Endothelial cell of umbilical vein (primary cell): ENCODE data around the gene FSIP1. TPM values are rescaled to one million over a fixed set of nuclear protein-coding genes. Genes with fewer than 3 reads are reported as not detected.
A peak's percentile ranks its signal among the peaks of the same experiment; 100 is the strongest.

Experiments
- Bru-seq: library from RNA; stranded (reverse); fragments of 400-500 nt; gene quantifications from one replicate; lab custom pipeline; 2021; lab: Mats Ljungman, UMichigan
- BruChase-seq, 2 experiments: library from RNA; stranded (reverse); fragments of 400-500 nt; gene quantifications; one replicate each; lab custom pipeline; 2021; lab: Mats Ljungman, UMichigan
- BruUV-seq: library from RNA; stranded (reverse); fragments of 400-500 nt; replicated peaks from 2 replicates; lab custom pipeline; 2021; lab: Mats Ljungman, UMichigan
- CTCF ChIA-PET: fragments of 300-600, 350-600 bp; sonication (Branson Sonifier 250); formaldehyde crosslinking; loops from one replicate; lab custom pipeline; 2021; ENCODE audit warnings: antibody characterized with exemption, inconsistent platforms; lab: Charles Lee
- POLR2A ChIA-PET: fragments of 300-600, 350-600 bp; sonication (Branson Sonifier 250); formaldehyde crosslinking; loops from one replicate; lab custom pipeline; 2021; ENCODE audit warnings: antibody characterized with exemption, inconsistent platforms; lab: Charles Lee
- DNase-seq: peaks from one replicate; pipeline ENCODE4 v3.0.0-alpha.2; 2011; ENCODE audit warnings: low read depth, low spot score
- FAIRE-seq: peaks from 2 replicates; lab custom pipeline; 2011; peaks lifted over from hg19 to GRCh38; lab: Jason Lieb, UNC
- H2AFZ ChIP-seq: 2 replicates; pipeline ENCODE4 v1.6.0; 2012; ENCODE audit warnings: low read depth, low read length, control low read depth, inconsistent platforms
- H3K27ac ChIP-seq: 2 replicates; pipeline ENCODE4 v1.5.1; 2011; ENCODE audit warnings: low read depth, mild to moderate bottlenecking, control low read depth, low read length, moderate library complexity; ENCODE audit not compliant: insufficient read depth
- H3K27me3 ChIP-seq, 2 experiments: 2 replicates each; pipeline versions ENCODE4 v1.6.0 to v1.6.1; 2011; ENCODE audit warnings: low read length in 2 of 2, mixed read lengths in 1 of 2; ENCODE audit not compliant: control insufficient read depth in 2 of 2, insufficient read depth in 2 of 2
- H3K36me3 ChIP-seq, 2 experiments: 2 replicates in 1 of 2; 3 replicates in 1 of 2; pipeline ENCODE4 v1.5.1; 2011; ENCODE audit warnings: low read length in 2 of 2, mild to moderate bottlenecking in 1 of 2, moderate library complexity in 1 of 2; ENCODE audit not compliant: control insufficient read depth in 2 of 2, insufficient read depth in 2 of 2; ENCODE audit errors: extremely low read depth in 1 of 2
- H3K4me1 ChIP-seq: 3 replicates; pipeline ENCODE4 v1.5.1; 2011; ENCODE audit warnings: mild to moderate bottlenecking, low read length; ENCODE audit not compliant: control insufficient read depth, insufficient read depth; ENCODE audit errors: extremely low read depth
- H3K4me2 ChIP-seq: 2 replicates; pipeline ENCODE4 v1.6.1; 2011; ENCODE audit warnings: low read length, control low read depth, mixed read lengths; ENCODE audit not compliant: insufficient read depth
- H3K4me3 ChIP-seq, 3 experiments: fragments of 200-600 bp in 1 of 3; sonication (generic), shearing (Covaris generic) in 1 of 3; replicated peaks in 1 of 3; 2 replicates each; pipeline ENCODE4 v1.5.1; 2011 to 2016; ENCODE audit warnings: control low read depth in 3 of 3, low read length in 3 of 3, mild to moderate bottlenecking in 2 of 3, inconsistent platforms in 1 of 3, low read depth in 1 of 3, moderate library complexity in 1 of 3; ENCODE audit not compliant: insufficient read depth in 1 of 3
- H3K79me2 ChIP-seq: 2 replicates; pipeline ENCODE4 v1.6.0; 2012; ENCODE audit warnings: low read length, inconsistent platforms; ENCODE audit not compliant: control insufficient read depth, insufficient read depth
- H3K9ac ChIP-seq: replicated peaks from 2 replicates; pipeline ENCODE3; 2011; ENCODE audit warnings: low read length, control low read depth; ENCODE audit not compliant: insufficient read depth; ENCODE audit errors: extremely low read depth
- H3K9me1 ChIP-seq: replicated peaks from 3 replicates; pipeline ENCODE4 v1.6.0; 2011; ENCODE audit warnings: mild to moderate bottlenecking, low read length; ENCODE audit not compliant: control insufficient read depth, insufficient read depth; ENCODE audit errors: extremely low read depth
- H3K9me3 ChIP-seq: replicated peaks from 2 replicates; pipeline ENCODE4 v1.5.1; 2012; ENCODE audit warnings: low read length, inconsistent platforms; ENCODE audit not compliant: control insufficient read depth, insufficient read depth
- H4K20me1 ChIP-seq: replicated peaks from 2 replicates; pipeline ENCODE3; 2011; ENCODE audit warnings: mild to moderate bottlenecking, low read length; ENCODE audit not compliant: control insufficient read depth, insufficient read depth; ENCODE audit errors: extremely low read depth
- CTCF ChIP-seq, 2 donors: IDR thresholded peaks; 1 replicate in 1 of 2; 2 replicates in 1 of 2; pipeline ENCODE4 v1.5.1; 2011; ENCODE audit warnings: low read length in 2 of 2, mild to moderate bottlenecking in 2 of 2, moderate library complexity in 2 of 2, control low read depth in 1 of 2, inconsistent platforms in 1 of 2, low read depth in 1 of 2; ENCODE audit not compliant: insufficient read depth in 1 of 2; ENCODE audit errors: extremely low read depth in 1 of 2
- MYC ChIP-seq: IDR thresholded peaks from one replicate; pipeline ENCODE4 v1.6.1; 2011; ENCODE audit warnings: mild to moderate bottlenecking, low read depth, low read length
- POLR2A ChIP-seq: IDR thresholded peaks from 2 replicates; pipeline ENCODE4 v1.6.1; 2012; ENCODE audit warnings: low read depth, mild to moderate bottlenecking, control low read depth, low read length
- POLR2AphosphoS5 ChIP-seq: IDR thresholded peaks from 2 replicates; pipeline ENCODE4 v1.6.1; 2012; ENCODE audit warnings: low read depth, mild to moderate bottlenecking, control low read depth, low read length, moderate library complexity; ENCODE audit not compliant: insufficient read depth
- dilution Hi-C: fragments of 300-500 bp; cut with MboI; formaldehyde crosslinking; loops from one replicate; pipeline ENCODE4 v1.15.0; 2019; ENCODE audit warnings: low sequenced_read_pairs; ENCODE audit not compliant: extremely low pct_ligation_motif_present
- intact Hi-C: fragments of 100-400 bp; cut with micrococcal nuclease; formaldehyde crosslinking; loops from one replicate; pipeline ENCODE4 v1.10.0; 2022
- long read RNA-seq: library from polyadenylated mRNA; stranded (forward); transcript quantifications from one replicate; pipeline ENCODE4 v2.0.0, GENCODE V29; 2021
- polyA minus RNA-seq, 3 experiments: library from RNA; depleted of rRNA, polyadenylated mRNA; stranded (reverse); fragments of >200 nt; gene quantifications; 1 replicate in 1 of 3; 2 replicates in 2 of 3; pipeline ENCODE4 v1.2.3, GENCODE V29; 2011
- polyA plus RNA-seq, 4 experiments: library from polyadenylated mRNA; depleted of rRNA in 3 of 4; stranded (reverse) in 3 of 4; unstranded in 1 of 4; fragments of >200 nt; gene quantifications; 2 replicates each; pipeline versions ENCODE4 v1.2.1 to v1.2.3, GENCODE V29; 2011 to 2012; ENCODE audit warnings: missing spikeins in 1 of 4
- total RNA-seq: library from RNA; stranded (reverse); gene quantifications from 2 replicates; pipeline ENCODE4 v1.2.3, GENCODE V29; 2021

FSIP1 gene
- 1.1 and 1.2 TPM in 2 replicates for total RNA-seq
- polyA plus RNA-seq, result 0.11 and 0.23 TPM in 2 replicates
- 0.20 and 0.32 TPM in 2 replicates for polyA plus RNA-seq (2011; cell fraction: cytosol; rRNA removed)
- 0.45 and 0.51 TPM in 2 replicates for polyA plus RNA-seq (2011; cell fraction: nucleus; rRNA removed)
- 1.4 and 7.0 TPM in 2 replicates for polyA plus RNA-seq (2012)
- polyA minus RNA-seq, result 0.17 and 0.42 TPM in 2 replicates
- not detected for polyA minus RNA-seq (2011; cell fraction: cytosol; rRNA and poly(A)+ RNA removed)
- polyA minus RNA-seq (2011; cell fraction: nucleus; rRNA and poly(A)+ RNA removed), result 1.0 and 1.6 TPM in 2 replicates
- Bru-seq, nascent RNA, result percentile 42 among the genes with signal in this experiment
- percentile 34 among the genes with signal in this experiment for BruChase-seq, experiment 1, labeled RNA remaining after a 6-hour chase
- BruChase-seq, experiment 2, labeled RNA remaining after a 2-hour chase, result percentile 35 among the genes with signal in this experiment
- long read RNA-seq, partial matches to known transcripts, result 0 of 299 reads
- long read RNA-seq, other reads (novel, unspliced or antisense), result 298 of 299 reads

GRCh38 chr15:39782441-39783138 lies at the start of gene FSIP1:
FSIP1 (minus strand) TSS chr15:39782841; CDS start chr15:39776524, 6,317 bp downstream.
- no TSS peak for BruUV-seq
- Histone ChIP-seq H2AFZ (peak within 1 kb of the TSS; percentile 91), H3K4me3 (peak within 1 kb of the TSS; percentile 87 to 98 (median 93)), H3K4me2 (peak within 1 kb of the TSS; percentile 89), H3K9me1 (no peaks in the 10 kb centered on the region), H3K36me3 (no peaks in the 10 kb centered on the region), H3K4me1 (peaks cover 26% of the 10 kb centered on the region), H3K27ac (peak within 1 kb of the TSS; percentile 67), H3K9me3 (no peaks in the 10 kb centered on the region), H3K27me3 (no peaks in the 10 kb centered on the region), H4K20me1 (no peaks in the 10 kb centered on the region), H3K79me2 (peaks cover 5% of the 10 kb centered on the region), H3K9ac (peak within 1 kb of the TSS; percentile 90)
- POLR2A ChIA-PET, result no interaction called here
- DNase-seq, result peak; percentile 97
- TF ChIP-seq MYC (no peak), POLR2A (peak; percentile 90), POLR2AphosphoS5 (peak; percentile 94), CTCF (IDR thresholded peaks at IDR 0.05; ENCODE audit: extremely low read depth in 1 of 2, insufficient read depth in 1 of 2, low read depth in 1 of 2, low read length in 2 of 2) (no peak)
- intact Hi-C loops (loop anchor here (1.0 to 2.0 kb wide), 2 partner anchors 96 to 152 kb away; partner anchors contain the start of gene EIF2AK4), dilution Hi-C loops (no loop called here)
- peak; percentile 93 for FAIRE-seq
- CTCF ChIA-PET, result interaction anchor here (0.9 to 2.2 kb wide), 7 partner anchors 26 to 1083 kb away, joined by 3 to 10 read pairs (median 4); no protein-coding TSS in a partner anchor
